Measurements from ENCODE around the gene LRP2.

The LRP2 gene

DNA sequence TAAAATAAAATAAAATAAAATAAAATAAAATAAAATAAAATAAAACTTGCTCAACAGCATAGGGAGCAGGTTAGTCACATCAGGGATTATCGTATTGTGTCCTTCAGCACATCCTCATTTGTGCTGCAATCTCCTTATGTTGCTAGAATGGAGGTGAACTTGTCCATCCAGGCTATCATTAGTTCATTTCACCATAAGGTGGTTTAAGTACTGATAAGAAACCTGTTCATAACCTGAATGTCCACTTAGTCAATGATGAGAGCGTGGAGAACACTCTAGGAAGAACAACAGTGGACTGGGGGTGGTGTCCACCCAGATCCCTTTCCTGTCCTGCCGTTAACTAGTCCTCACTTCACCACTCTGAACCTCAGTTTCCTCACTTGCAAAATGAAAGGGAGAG lies 271.1 kb downstream of the LRP2 start:
- no peak for DNase-seq (ENCODE audit: low read depth in 2 of 2)

DNA sequence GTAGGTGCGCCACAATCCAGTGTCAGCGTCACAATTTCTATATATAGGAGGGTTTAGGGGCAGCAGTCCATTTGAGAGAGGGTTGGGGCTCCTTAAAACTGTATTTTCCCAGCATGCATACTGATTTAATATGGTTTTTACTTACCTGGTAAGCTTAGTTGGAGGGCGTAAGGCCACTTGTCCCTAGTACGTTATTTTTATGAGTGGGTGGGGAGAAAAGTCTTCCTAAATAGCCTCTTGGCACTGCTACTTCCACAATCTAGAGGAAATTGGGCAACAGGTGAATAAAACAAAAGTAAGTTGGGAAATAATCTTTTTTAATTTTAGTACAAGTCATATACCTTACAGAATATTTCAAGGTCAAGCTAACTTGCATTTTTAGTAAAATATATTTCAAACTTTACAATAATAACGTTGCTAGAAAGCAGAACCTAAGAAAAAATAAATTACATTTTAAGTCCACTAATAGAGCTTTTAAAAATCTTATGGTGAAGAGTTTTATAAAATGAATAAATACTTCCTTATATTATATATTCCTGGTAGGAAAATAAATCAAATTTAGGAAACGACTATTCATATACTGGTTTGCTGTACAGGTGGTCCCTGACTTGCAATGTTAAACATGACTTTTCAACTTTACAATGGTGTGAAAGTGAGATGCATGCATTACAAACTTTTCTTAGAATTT lies 272.1 kb downstream of the LRP2 start:
- no peak for DNase-seq (ENCODE audit: low read depth in 2 of 2)

DNA sequence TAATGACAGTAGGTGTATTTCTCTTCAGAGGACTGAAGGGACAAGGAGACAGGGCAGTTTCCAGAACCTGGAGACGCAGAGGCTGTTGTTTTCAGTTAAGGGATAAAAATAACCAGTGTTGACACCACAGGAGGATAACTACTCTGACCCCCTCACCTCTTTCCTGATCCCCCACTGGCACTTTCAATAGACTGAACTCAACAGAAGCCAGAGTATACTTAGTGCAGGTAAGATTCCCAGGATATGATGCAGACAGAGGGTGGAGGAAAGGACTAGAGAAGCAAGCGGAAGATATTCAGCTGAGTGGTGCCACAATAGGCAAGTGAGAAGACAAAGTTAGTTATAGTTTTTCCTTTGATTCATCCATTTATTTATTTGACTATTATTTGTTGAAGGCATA lies 273.2 kb downstream of the LRP2 start:
- no peak for DNase-seq (ENCODE audit: low read depth in 2 of 2)

DNA sequence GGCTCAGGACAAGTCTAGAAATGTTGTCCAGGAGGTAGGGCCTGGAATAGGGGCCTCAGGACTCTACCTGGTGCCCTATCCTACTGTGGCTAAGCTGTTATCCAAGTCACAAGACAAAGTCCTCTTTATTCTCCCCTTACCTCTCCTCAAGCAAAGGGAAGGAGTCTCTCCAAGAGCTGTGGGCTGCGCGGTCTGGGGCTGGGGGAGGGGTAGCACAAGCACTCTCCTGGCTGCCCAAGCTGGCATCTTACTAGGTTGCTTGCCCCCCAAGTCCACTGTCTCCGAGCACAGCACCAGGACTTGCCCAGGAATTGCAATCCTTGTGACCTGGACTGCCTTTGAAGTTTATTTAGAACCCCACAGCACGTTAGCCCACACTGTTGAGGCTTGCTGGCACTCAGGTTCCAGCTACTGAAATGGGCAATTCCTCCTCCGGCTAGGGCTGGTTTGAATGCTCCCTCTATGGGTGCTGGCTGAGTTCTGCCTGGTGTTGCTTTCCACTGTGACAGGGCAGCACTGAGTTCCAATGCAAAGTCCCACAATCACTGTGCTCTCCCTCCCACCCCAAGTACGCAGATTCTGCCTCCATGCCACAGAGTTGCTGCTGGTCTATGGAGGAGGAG lies 274.5 kb downstream of the LRP2 start:
- no peak for DNase-seq (ENCODE audit: low read depth in 2 of 2)

DNA sequence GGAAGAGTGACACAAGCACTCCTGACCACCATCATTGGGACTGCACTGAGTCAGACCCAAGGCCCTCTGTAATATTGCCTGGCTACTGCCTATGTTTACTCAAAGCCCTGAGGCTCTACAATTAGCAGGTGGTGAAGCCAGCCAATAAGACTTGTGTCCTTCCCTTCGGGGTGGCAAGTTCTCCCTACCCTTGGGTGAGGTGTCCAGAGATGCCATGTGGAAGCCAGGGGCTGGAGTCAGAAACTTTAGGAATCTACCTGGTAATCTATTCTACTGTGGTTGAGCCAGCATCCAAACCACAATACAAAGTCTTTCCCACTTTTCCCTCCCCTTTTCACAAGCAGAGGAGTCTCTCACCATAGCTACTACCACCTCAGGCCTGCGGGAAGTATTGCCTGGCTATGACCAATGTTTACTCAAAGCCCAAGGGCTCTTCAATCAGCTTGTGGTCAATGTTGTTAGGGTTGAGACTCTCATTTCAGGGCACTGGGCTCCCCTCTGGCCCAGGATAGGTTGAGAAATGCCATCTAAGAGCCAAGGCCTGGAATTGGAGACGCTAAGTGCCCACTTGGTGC lies 275.4 kb downstream of the LRP2 start:
- DNase-seq (ENCODE audit: low read depth in 2 of 2), result no peak

DNA sequence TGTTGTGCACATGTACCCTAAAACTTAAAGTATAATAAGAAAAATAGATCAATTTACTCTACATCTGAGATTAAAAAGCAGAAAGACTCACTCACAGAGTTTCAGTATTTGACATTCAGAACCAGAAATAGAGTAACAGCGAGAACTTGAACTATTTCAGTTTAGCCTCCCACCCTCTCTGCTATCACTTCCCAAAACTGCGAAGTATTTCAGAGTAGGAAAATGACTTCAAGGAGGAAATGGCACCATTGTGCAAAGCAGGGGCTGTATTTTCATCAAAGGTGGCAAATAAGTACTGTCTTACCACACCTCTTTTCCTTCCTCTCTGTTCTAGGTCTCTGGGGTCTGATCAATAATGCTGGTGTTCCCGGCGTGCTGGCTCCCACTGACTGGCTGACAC lies 279.3 kb downstream of the LRP2 start:
- DNase-seq (ENCODE audit: low read depth in 2 of 2), result no peak

GRCh38 chr2:169081551-169081950 lies 280.8 kb downstream of the LRP2 start:
- DNase-seq (ENCODE audit: low read depth in 2 of 2), result no peak

DNA sequence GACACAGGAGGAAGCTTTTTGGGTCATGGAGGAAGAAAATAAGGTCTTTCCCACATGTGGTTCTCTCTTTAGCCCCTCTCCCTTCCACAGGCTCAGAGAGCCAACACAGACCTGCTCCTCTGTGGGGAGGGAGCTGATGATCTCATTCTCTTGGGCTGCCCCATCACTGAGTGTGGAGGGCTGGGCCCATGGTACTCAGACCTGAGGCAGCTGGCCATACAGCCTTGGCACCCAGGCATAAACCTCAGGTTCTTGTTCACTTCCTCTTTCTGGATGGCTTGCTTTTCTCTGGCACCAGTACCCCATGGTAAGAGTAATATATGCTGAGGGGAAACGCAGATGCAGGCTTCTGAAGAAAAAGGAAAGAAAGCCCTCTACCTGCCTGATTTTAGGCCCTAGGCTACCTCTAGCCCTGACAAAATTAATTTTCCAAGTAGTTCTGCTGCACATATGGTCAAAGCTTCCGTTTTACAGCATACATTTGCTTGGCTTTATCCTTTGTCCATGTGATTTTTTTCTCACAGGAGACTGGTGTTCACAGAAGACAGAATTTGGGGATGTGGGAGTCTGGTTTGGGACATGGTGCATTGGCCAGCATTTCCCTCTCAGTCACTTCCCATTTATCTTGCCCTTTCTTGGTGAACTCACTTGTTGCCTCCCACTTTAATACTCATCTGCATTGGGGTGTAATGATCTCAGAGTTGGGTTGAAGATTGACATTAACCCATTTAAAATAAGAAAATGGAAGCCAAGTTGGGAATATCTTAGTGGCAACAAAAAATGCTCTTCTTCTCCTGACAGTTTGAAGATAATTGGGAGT lies 281.9 kb downstream of the LRP2 start:
- DNase-seq (ENCODE audit: low read depth in 2 of 2), result no peak

GRCh38 chr2:169077674-169078240 lies 284.6 kb downstream of the LRP2 start:
- no peak for DNase-seq (ENCODE audit: low read depth in 2 of 2)

Data from stimulated activated CD4-positive, alpha-beta T cell treated with anti-CD3 and anti-CD28 coated beads, Interleukin-1b, Interleukin-23, amount 100 ng/mL, for 1 hour (primary cell).